ENCODE results near the gene KLHDC3. TPM values are rescaled to one million over a fixed set of nuclear protein-coding genes. Genes with fewer than 3 reads are reported as not detected.
"Not testable (repeated sequence)": the region's sequence is repeated elsewhere in the genome, so short reads cannot be mapped to it uniquely, and the experiment has no call there.

The KLHDC3 gene
- total RNA-seq, 1 experiment from 2014 or later, result 122 TPM

GRCh38 chr6:42993445-42993844 lies 20.6 kb upstream of the KLHDC3 start:
- Histone ChIP-seq H3K27ac (no peak overlapping the region), H4K20me1 (ENCODE audit: insufficient read depth) (no peaks in the 10 kb centered on the region; the same call in 1 of the 2 replicates), H3K27me3 (ENCODE audit: insufficient read depth, low read depth) (no peaks in the 10 kb centered on the region), H2AFZ (no peak overlapping the region), H3K9me3 (ENCODE audit: insufficient read depth, low read depth) (no peaks in the 10 kb centered on the region), H3K79me2 (ENCODE audit: low read depth) (no peaks in the 10 kb centered on the region), H3K4me3 (no peak overlapping the region), H3K36me3 (ENCODE audit: low read depth) (no peaks in the 10 kb centered on the region), H3K4me2 (no peak overlapping the region), H3K9me2 (ENCODE audit: insufficient read depth) (no peaks in the 10 kb centered on the region), H3K4me1 (replicated peaks; ENCODE audit: insufficient read depth) (no peaks in the 10 kb centered on the region), H3F3A (ENCODE audit: insufficient read depth, low read depth) (no peaks in the 10 kb centered on the region)
- no TSS peak for BruUV-seq (replicated peaks)
- CTCF ChIA-PET, result no interaction called here
- POLR2A ChIA-PET (ENCODE audit: unreplicated experiment), result no interaction called here
- intact Hi-C loops (cut with micrococcal nuclease; ENCODE audit: unreplicated experiment), result no loop called here
- DNase-seq, result no peak
- TF ChIP-seq CTCF (conservative IDR thresholded peaks at IDR 0.05) (no peak), EZH2 (IDR thresholded peaks at IDR 0.05; ENCODE audit: low read depth) (no peak)

GRCh38 chr6:42996513-42996912 lies 17.5 kb upstream of the KLHDC3 start:
- no peak overlapping the region for H3K27ac ChIP-seq
- POLR2A ChIA-PET (ENCODE audit: unreplicated experiment), result interaction anchor here (0.6 kb wide), 1 partner anchor 64 kb away, joined by 5 read pairs; no protein-coding TSS in a partner anchor
- no peaks in the 10 kb centered on the region; the same call in 1 of the 2 replicates for H4K20me1 ChIP-seq (ENCODE audit: insufficient read depth)
- no TSS peak for BruUV-seq (replicated peaks)
- no peaks in the 10 kb centered on the region for H3K27me3 ChIP-seq (ENCODE audit: insufficient read depth, low read depth)
- no peaks in the 10 kb centered on the region for H3K79me2 ChIP-seq (ENCODE audit: low read depth)
- no peak overlapping the region for H2AFZ ChIP-seq
- no peak for DNase-seq
- CTCF ChIA-PET, result interaction anchor here (0.6 kb wide), 1 partner anchor 277 kb away, joined by 4 read pairs; no protein-coding TSS in a partner anchor
- H3K36me3 ChIP-seq (ENCODE audit: low read depth), result no peaks in the 10 kb centered on the region
- intact Hi-C loops (cut with micrococcal nuclease; ENCODE audit: unreplicated experiment), result no loop called here
- H3F3A ChIP-seq (ENCODE audit: insufficient read depth, low read depth), result no peaks in the 10 kb centered on the region
- no peaks in the 10 kb centered on the region for H3K9me2 ChIP-seq (ENCODE audit: insufficient read depth)
- H3K4me3 ChIP-seq, result no peak overlapping the region
- TF ChIP-seq CTCF (conservative IDR thresholded peaks at IDR 0.05) (no peak), EZH2 (IDR thresholded peaks at IDR 0.05; ENCODE audit: low read depth) (no peak)
- H3K9me3 ChIP-seq (ENCODE audit: insufficient read depth, low read depth), result no peaks in the 10 kb centered on the region
- no peaks in the 10 kb centered on the region for H3K4me1 ChIP-seq (replicated peaks; ENCODE audit: insufficient read depth)
- no peak overlapping the region for H3K4me2 ChIP-seq

GRCh38 chr6:42998205-42998604 lies 15.8 kb upstream of the KLHDC3 start:
- H3F3A ChIP-seq (ENCODE audit: insufficient read depth, low read depth); POLR2A ChIA-PET (ENCODE audit: unreplicated experiment); H3K79me2 ChIP-seq (ENCODE audit: low read depth); BruUV-seq (replicated peaks); intact Hi-C loops (cut with micrococcal nuclease; ENCODE audit: unreplicated experiment); H3K4me3 ChIP-seq; H3K4me1 ChIP-seq (replicated peaks; ENCODE audit: insufficient read depth); H3K36me3 ChIP-seq (ENCODE audit: low read depth); DNase-seq; H4K20me1 ChIP-seq (ENCODE audit: insufficient read depth); H2AFZ ChIP-seq; H3K9me3 ChIP-seq (ENCODE audit: insufficient read depth, low read depth); H3K27ac ChIP-seq; H3K27me3 ChIP-seq (ENCODE audit: insufficient read depth, low read depth); H3K9me2 ChIP-seq (ENCODE audit: insufficient read depth); H3K4me2 ChIP-seq: not testable (repeated sequence)
- CTCF ChIA-PET, result interaction anchor here (0.6 kb wide), 2 partner anchors 236 to 840 kb away, joined by 3 read pairs; no protein-coding TSS in a partner anchor

GRCh38 chr6:43001843-43002242 lies 12.2 kb upstream of the KLHDC3 start:
- Histone ChIP-seq H4K20me1 (ENCODE audit: insufficient read depth) (no peaks in the 10 kb centered on the region), H2AFZ (no peak overlapping the region), H3K4me1 (replicated peaks; ENCODE audit: insufficient read depth) (no peaks in the 10 kb centered on the region), H3K27me3 (ENCODE audit: insufficient read depth, low read depth) (no peaks in the 10 kb centered on the region), H3K9me3 (ENCODE audit: insufficient read depth, low read depth) (no peaks in the 10 kb centered on the region), H3F3A (ENCODE audit: insufficient read depth, low read depth) (no peaks in the 10 kb centered on the region; the same call in 1 of the 2 replicates), H3K9me2 (ENCODE audit: insufficient read depth) (no peaks in the 10 kb centered on the region), H3K79me2 (ENCODE audit: low read depth) (no peaks in the 10 kb centered on the region), H3K4me2 (no peak overlapping the region), H3K4me3 (no peak overlapping the region), H3K36me3 (ENCODE audit: low read depth) (no peaks in the 10 kb centered on the region), H3K27ac (no peak overlapping the region)
- intact Hi-C loops (cut with micrococcal nuclease; ENCODE audit: unreplicated experiment), result no loop called here
- POLR2A ChIA-PET (ENCODE audit: unreplicated experiment), result no interaction called here
- no TSS peak for BruUV-seq (replicated peaks)
- DNase-seq, result no peak
- CTCF ChIA-PET, result no interaction called here
- TF ChIP-seq EZH2 (IDR thresholded peaks at IDR 0.05; ENCODE audit: low read depth), result no peak
- no peak for TF ChIP-seq CTCF (conservative IDR thresholded peaks at IDR 0.05)

Data from PC-9 (cell line).